ENCODE results near the gene PIK3C2B. TPM values are rescaled to one million over a fixed set of nuclear protein-coding genes. Genes with fewer than 3 reads are reported as not detected.
A peak's percentile ranks its signal among the peaks of the same experiment; 100 is the strongest.

PIK3C2B gene
- total and polyA plus RNA-seq, 4 donors, result 11.9 to 37.6 (median 25.0) TPM

GRCh38 chr1:204459706-204460105, 34.9 kb downstream of the PIK3C2B start:
- 63 to 73% methylated on average over 4 of the region's 4 CpGs for WGBS, 2 donors
- TF ChIP-seq CTCF (IDR thresholded peaks at IDR 0.05; ENCODE audit: control extremely low read depth, extremely low read depth), result no peak
- H3K27me3 ChIP-seq (ENCODE audit: control insufficient read depth in 3 of 3, insufficient read depth in 3 of 3, low read length in 2 of 3), result no peaks in the 10 kb centered on the region
- H3K27ac ChIP-seq (ENCODE audit: low read depth in 1 of 2, low read length in 1 of 2), result peak overlapping the region in 1 of 2 donors; percentile 62
- peaks cover 0 to 39% (median 5%) of the 10 kb centered on the region in 4 donors for H3K36me3 ChIP-seq (ENCODE audit: control insufficient read depth in 4 of 4, insufficient read depth in 4 of 4, low read length in 4 of 4)
- DNase-seq, result no peak
- no peak for ATAC-seq (ENCODE audit: insufficient read depth, low FRiP score)
- H3K9me3 ChIP-seq (ENCODE audit: control insufficient read depth in 4 of 4, insufficient read depth in 3 of 4, low read length in 3 of 4), result no peaks in the 10 kb centered on the region
- H3K4me1 ChIP-seq (ENCODE audit: control insufficient read depth in 5 of 5, insufficient read depth in 5 of 5, low read length in 5 of 5), result peaks cover 0 to 26% (median 8%) of the 10 kb centered on the region in 5 donors
- no peak overlapping the region for H3K4me3 ChIP-seq
- no peak overlapping the region for H3K9ac ChIP-seq (ENCODE audit: insufficient read depth in 1 of 2, low read length in 2 of 2)

- H3K27me3 ChIP-seq (ENCODE audit: control insufficient read depth in 3 of 3, insufficient read depth in 3 of 3, low read length in 2 of 3), result no peaks in the 10 kb centered on the region
- peaks cover 0 to 17% (median 5%) of the 10 kb centered on the region in 5 donors for H3K4me1 ChIP-seq (ENCODE audit: control insufficient read depth in 5 of 5, insufficient read depth in 5 of 5, low read length in 5 of 5)
- no peak overlapping the region for H3K27ac ChIP-seq (ENCODE audit: low read depth in 1 of 2, low read length in 1 of 2)
- DNase-seq, result no peak
- TF ChIP-seq CTCF (IDR thresholded peaks at IDR 0.05; ENCODE audit: control extremely low read depth, extremely low read depth), result no peak
- WGBS, 2 donors, result 91% methylated on average over 5 of the region's 5 CpGs
- peaks cover 0 to 40% (median 6%) of the 10 kb centered on the region in 4 donors for H3K36me3 ChIP-seq (ENCODE audit: control insufficient read depth in 4 of 4, insufficient read depth in 4 of 4, low read length in 4 of 4)
- no peak overlapping the region for H3K4me3 ChIP-seq
- no peak overlapping the region for H3K9ac ChIP-seq (ENCODE audit: insufficient read depth in 1 of 2, low read length in 2 of 2)
- H3K9me3 ChIP-seq (ENCODE audit: control insufficient read depth in 4 of 4, insufficient read depth in 3 of 4, low read length in 3 of 4), result no peaks in the 10 kb centered on the region
- ATAC-seq (ENCODE audit: insufficient read depth, low FRiP score), result no peak
Observed at GRCh38 chr1:204457666-204458065, 36.9 kb downstream of the PIK3C2B start.

- Histone ChIP-seq H3K4me1 (ENCODE audit: control insufficient read depth in 5 of 5, insufficient read depth in 5 of 5, low read length in 5 of 5) (peaks cover 0 to 15% (median 5%) of the 10 kb centered on the region in 5 donors), H3K9me3 (ENCODE audit: control insufficient read depth in 4 of 4, insufficient read depth in 3 of 4, low read length in 3 of 4) (no peaks in the 10 kb centered on the region), H3K36me3 (ENCODE audit: control insufficient read depth in 4 of 4, insufficient read depth in 4 of 4, low read length in 4 of 4) (peaks cover 0 to 37% (median 7%) of the 10 kb centered on the region in 4 donors), H3K27me3 (ENCODE audit: control insufficient read depth in 3 of 3, insufficient read depth in 3 of 3, low read length in 2 of 3) (no peaks in the 10 kb centered on the region), H3K9ac (ENCODE audit: insufficient read depth in 1 of 2, low read length in 2 of 2) (no peak overlapping the region), H3K27ac (ENCODE audit: low read depth in 1 of 2, low read length in 1 of 2) (no peak overlapping the region), H3K4me3 (no peak overlapping the region)
- ATAC-seq (ENCODE audit: insufficient read depth, low FRiP score) (no peak), DNase-seq (peak; percentile 67 to 84 (median 81))
- 70 to 78% methylated on average over 11 of the region's 11 CpGs for WGBS, 2 donors
- TF ChIP-seq CTCF (IDR thresholded peaks at IDR 0.05; ENCODE audit: control extremely low read depth, extremely low read depth), result no peak
Observed at GRCh38 chr1:204456826-204457442, 37.7 kb downstream of the PIK3C2B start.

- Histone ChIP-seq H3K9ac (ENCODE audit: insufficient read depth in 1 of 2, low read length in 2 of 2) (no peak overlapping the region), H3K36me3 (ENCODE audit: control insufficient read depth in 4 of 4, insufficient read depth in 4 of 4, low read length in 4 of 4) (peaks cover 0 to 37% (median 7%) of the 10 kb centered on the region in 4 donors), H3K9me3 (ENCODE audit: control insufficient read depth in 4 of 4, insufficient read depth in 3 of 4, low read length in 3 of 4) (no peaks in the 10 kb centered on the region), H3K4me3 (no peak overlapping the region), H3K27me3 (ENCODE audit: control insufficient read depth in 3 of 3, insufficient read depth in 3 of 3, low read length in 2 of 3) (no peaks in the 10 kb centered on the region), H3K4me1 (ENCODE audit: control insufficient read depth in 5 of 5, insufficient read depth in 5 of 5, low read length in 5 of 5) (peaks cover 0 to 16% (median 5%) of the 10 kb centered on the region in 5 donors), H3K27ac (ENCODE audit: low read depth in 1 of 2, low read length in 1 of 2) (no peak overlapping the region)
- no peak for DNase-seq
- no peak for ATAC-seq (ENCODE audit: insufficient read depth, low FRiP score)
- no peak for TF ChIP-seq CTCF (IDR thresholded peaks at IDR 0.05; ENCODE audit: control extremely low read depth, extremely low read depth)
- WGBS, 2 donors, result 96 to 97% methylated on average over 9 of the region's 9 CpGs
Observed at GRCh38 chr1:204455831-204456145, 38.8 kb downstream of the PIK3C2B start.

Data from lung (tissue), 12 donors.